GM12891 (cell line): ENCODE data around the gene PRSS56.

Source experiments
- DNase-seq: peaks from one replicate; pipeline ENCODE4 v3.0.0; 2011; ENCODE audit warnings: low spot score; ENCODE audit not compliant: insufficient read length
- FAIRE-seq: peaks from 2 replicates; lab custom pipeline; 2011; peaks lifted over from hg19 to GRCh38; lab: Jason Lieb, UNC
- PAX5 ChIP-seq: IDR thresholded peaks from 2 replicates; pipeline ENCODE4 v1.6.1; 2011; ENCODE audit warnings: low read length, moderate library complexity, mild to moderate bottlenecking; ENCODE audit not compliant: insufficient read depth, severe bottlenecking
- POLR2A ChIP-seq: IDR thresholded peaks from 2 replicates; pipeline ENCODE4 v1.6.1; 2011; ENCODE audit warnings: low read depth, low read length, control low read depth
- POLR2AphosphoS5 ChIP-seq: IDR thresholded peaks from 2 replicates; pipeline ENCODE4 v1.6.1; 2011; ENCODE audit warnings: low read depth, low read length, control low read depth
- POU2F2 ChIP-seq: IDR thresholded peaks from 2 replicates; pipeline ENCODE4 v1.6.1; 2011; ENCODE audit warnings: low read depth, mild to moderate bottlenecking, control low read depth, low read length, moderate library complexity
- SPI1 ChIP-seq: IDR thresholded peaks from 2 replicates; pipeline ENCODE4 v1.6.1; 2011; ENCODE audit warnings: low read depth, low read length, control low read depth
- TAF1 ChIP-seq: IDR thresholded peaks from 2 replicates; pipeline ENCODE4 v1.6.1; 2011; ENCODE audit warnings: low read depth, low read length, control low read depth

PRSS56 gene

GRCh38 chr2:232502511-232502910, 17.7 kb upstream of the PRSS56 start:
- TF ChIP-seq PAX5 (no peak), SPI1 (no peak), POLR2A (no peak)
- no peak for FAIRE-seq
- no peak for DNase-seq

GRCh38 chr2:232502911-232503808, 17.0 kb upstream of the PRSS56 start:
- FAIRE-seq = no peak
- TF ChIP-seq POU2F2 = no peak
- no peak for TF ChIP-seq TAF1
- TF ChIP-seq POLR2A = no peak
- no peak for TF ChIP-seq SPI1
- no peak for TF ChIP-seq PAX5
- TF ChIP-seq POLR2AphosphoS5 = no peak
- no peak for DNase-seq

GRCh38 chr2:232503809-232504323, 16.3 kb upstream of the PRSS56 start:
- TF ChIP-seq POU2F2 = no peak
- TF ChIP-seq SPI1 = no peak
- no peak for TF ChIP-seq POLR2A
- no peak for TF ChIP-seq TAF1
- TF ChIP-seq PAX5 = no peak
- no peak for TF ChIP-seq POLR2AphosphoS5
- DNase-seq = no peak
- FAIRE-seq = no peak

- FAIRE-seq = no peak
- TF ChIP-seq POU2F2 (no peak), PAX5 (no peak), SPI1 (no peak), POLR2AphosphoS5 (no peak), TAF1 (no peak), POLR2A (no peak)
- DNase-seq = no peak
Measured at GRCh38 chr2:232504438-232504837, 15.8 kb upstream of the PRSS56 start.

GRCh38 chr2:232505856-232506255, 14.3 kb upstream of the PRSS56 start:
- FAIRE-seq = no peak
- no peak for TF ChIP-seq SPI1
- no peak for TF ChIP-seq PAX5
- no peak for TF ChIP-seq POLR2AphosphoS5
- no peak for TF ChIP-seq TAF1
- DNase-seq = no peak

GRCh38 chr2:232506709-232507108, 13.5 kb upstream of the PRSS56 start:
- no peak for TF ChIP-seq TAF1
- no peak for TF ChIP-seq POU2F2
- TF ChIP-seq POLR2A = no peak
- no peak for TF ChIP-seq SPI1

GRCh38 chr2:232508251-232508650, 11.9 kb upstream of the PRSS56 start:
- no peak for FAIRE-seq
- no peak for DNase-seq

More at GRCh38 chr2:232506709-232507108, 13.5 kb upstream of the PRSS56 start:
- no peak for DNase-seq
- FAIRE-seq = no peak

GRCh38 chr2:232511336-232511890, 8.8 kb upstream of the PRSS56 start:
- DNase-seq = no peak
- no peak for TF ChIP-seq PAX5
- no peak for TF ChIP-seq TAF1
- TF ChIP-seq POLR2AphosphoS5 = no peak
- no peak for TF ChIP-seq POU2F2
- TF ChIP-seq POLR2A = no peak
- no peak for TF ChIP-seq SPI1
- FAIRE-seq = no peak

More at GRCh38 chr2:232508251-232508650, 11.9 kb upstream of the PRSS56 start:
- TF ChIP-seq TAF1 (no peak), SPI1 (no peak), POLR2AphosphoS5 (no peak), PAX5 (no peak), POU2F2 (no peak), POLR2A (no peak)

GRCh38 chr2:232512602-232513001, 7.6 kb upstream of the PRSS56 start:
- DNase-seq (no peak), FAIRE-seq (no peak)
- TF ChIP-seq POU2F2 (no peak), POLR2AphosphoS5 (no peak), SPI1 (no peak), POLR2A (no peak), PAX5 (no peak), TAF1 (no peak)

- no peak for TF ChIP-seq TAF1
- no peak for TF ChIP-seq POLR2AphosphoS5
- no peak for TF ChIP-seq POLR2A
- TF ChIP-seq SPI1 = no peak
- TF ChIP-seq POU2F2 = no peak
- DNase-seq (no peak), FAIRE-seq (no peak)
Measured at GRCh38 chr2:232513353-232513752, 6.8 kb upstream of the PRSS56 start.
